Measurements from ENCODE around the gene ZNF839. TPM values are rescaled to one million over a fixed set of nuclear protein-coding genes. Genes with fewer than 3 reads are reported as not detected.

Gene ZNF839
- polyA plus RNA-seq, 3 donors, result 0.47 to 17.0 (median 1.7) TPM

DNA sequence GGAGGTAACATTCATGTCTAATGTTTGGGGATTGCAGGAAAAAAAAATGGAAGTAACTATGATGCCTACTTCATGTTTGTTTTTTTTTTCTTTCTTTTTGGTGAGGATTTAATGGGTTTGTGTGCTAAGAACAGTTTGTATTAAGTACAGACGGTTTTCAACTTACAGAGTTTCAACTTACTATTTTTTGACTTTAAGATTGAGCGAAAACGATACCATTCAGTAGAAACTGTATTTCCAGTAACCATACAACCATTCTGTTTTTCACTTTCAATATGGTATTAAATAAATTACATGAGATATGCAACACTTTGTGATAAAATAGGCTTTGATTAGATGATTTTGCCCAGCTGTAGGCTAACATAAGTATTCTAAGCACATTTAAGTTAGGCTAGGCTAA lies 53.6 kb downstream of the ZNF839 start:
- peaks cover 17 to 18% of the 10 kb centered on the region in 2 donors for H3K36me3 ChIP-seq (replicated peaks in 1 of 2; ENCODE audit: control insufficient read depth in 1 of 2, insufficient read depth in 2 of 2, low read length in 2 of 2)
- no peak overlapping the region for H3K4me2 ChIP-seq (replicated peaks; ENCODE audit: extremely low read depth, low read length, poor library complexity, severe bottlenecking)
- no peaks in the 10 kb centered on the region for H4K20me1 ChIP-seq (ENCODE audit: insufficient read depth, low read length)
- intact Hi-C loops (cut with micrococcal nuclease), result no loop called here
- peaks cover 36% of the 10 kb centered on the region for H3K4me1 Mint-ChIP-seq
- WGBS (ENCODE audit: insufficient coverage), result no CpG with 5 or more reads among the region's 3 CpGs
- no peak overlapping the region for H3K27ac ChIP-seq (ENCODE audit: low read depth in 1 of 2, low read length in 2 of 2)
- H3K4me1 ChIP-seq (ENCODE audit: control insufficient read depth in 1 of 2, insufficient read depth in 2 of 2, low read length in 2 of 2), result peaks cover 25 to 30% of the 10 kb centered on the region in 2 donors
- DNase-seq, result no peak
- no peak overlapping the region for H2AFZ ChIP-seq (ENCODE audit: insufficient read depth, low read depth, low read length, poor library complexity, severe bottlenecking)
- no peaks in the 10 kb centered on the region for H3K9me3 ChIP-seq (replicated peaks in 1 of 2; ENCODE audit: control insufficient read depth in 1 of 2, insufficient read depth in 1 of 2, low read length in 2 of 2)
- no peaks in the 10 kb centered on the region for H3K27me3 ChIP-seq (ENCODE audit: control insufficient read depth in 2 of 2, insufficient read depth in 2 of 2, low read length in 2 of 2)
- TF ChIP-seq, protein P1, sequence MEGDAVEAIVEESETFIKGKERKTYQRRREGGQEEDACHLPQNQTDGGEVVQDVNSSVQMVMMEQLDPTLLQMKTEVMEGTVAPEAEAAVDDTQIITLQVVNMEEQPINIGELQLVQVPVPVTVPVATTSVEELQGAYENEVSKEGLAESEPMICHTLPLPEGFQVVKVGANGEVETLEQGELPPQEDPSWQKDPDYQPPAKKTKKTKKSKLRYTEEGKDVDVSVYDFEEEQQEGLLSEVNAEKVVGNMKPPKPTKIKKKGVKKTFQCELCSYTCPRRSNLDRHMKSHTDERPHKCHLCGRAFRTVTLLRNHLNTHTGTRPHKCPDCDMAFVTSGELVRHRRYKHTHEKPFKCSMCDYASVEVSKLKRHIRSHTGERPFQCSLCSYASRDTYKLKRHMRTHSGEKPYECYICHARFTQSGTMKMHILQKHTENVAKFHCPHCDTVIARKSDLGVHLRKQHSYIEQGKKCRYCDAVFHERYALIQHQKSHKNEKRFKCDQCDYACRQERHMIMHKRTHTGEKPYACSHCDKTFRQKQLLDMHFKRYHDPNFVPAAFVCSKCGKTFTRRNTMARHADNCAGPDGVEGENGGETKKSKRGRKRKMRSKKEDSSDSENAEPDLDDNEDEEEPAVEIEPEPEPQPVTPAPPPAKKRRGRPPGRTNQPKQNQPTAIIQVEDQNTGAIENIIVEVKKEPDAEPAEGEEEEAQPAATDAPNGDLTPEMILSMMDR (IDR thresholded peaks at IDR 0.05), result no peak
- H3K4me3 Mint-ChIP-seq, result no peak overlapping the region
- no peak overlapping the region for H3K9ac ChIP-seq (ENCODE audit: insufficient read depth, low read length, poor library complexity, severe bottlenecking)
- H3K79me2 ChIP-seq (ENCODE audit: insufficient read depth, low read length), result peaks cover 23% of the 10 kb centered on the region
- H3K27me3 Mint-ChIP-seq (ENCODE audit: low read depth in 3 of 3), result no peaks in the 10 kb centered on the region
- no peak overlapping the region for H3K27ac Mint-ChIP-seq
- H3K9me3 Mint-ChIP-seq, result no peaks in the 10 kb centered on the region
- H3K4me3 ChIP-seq (replicated peaks in 1 of 3; ENCODE audit: low read depth in 2 of 3, low read length in 3 of 3), result no peak overlapping the region
- H3K36me3 Mint-ChIP-seq, result peaks cover 22 to 31% of the 10 kb centered on the region in 2 donors

GRCh38 chr14:102374264-102374663 lies 54.7 kb downstream of the ZNF839 start:
- no peak overlapping the region for H3K9ac ChIP-seq (ENCODE audit: insufficient read depth, low read length, poor library complexity, severe bottlenecking)
- H3K4me3 Mint-ChIP-seq, result no peak overlapping the region
- H4K20me1 ChIP-seq (ENCODE audit: insufficient read depth, low read length), result no peaks in the 10 kb centered on the region
- H3K9me3 Mint-ChIP-seq, result no peaks in the 10 kb centered on the region
- H3K36me3 ChIP-seq (replicated peaks in 1 of 2; ENCODE audit: control insufficient read depth in 1 of 2, insufficient read depth in 2 of 2, low read length in 2 of 2), result peaks cover 24 to 25% of the 10 kb centered on the region in 2 donors
- intact Hi-C loops (cut with micrococcal nuclease), result no loop called here
- WGBS (ENCODE audit: insufficient coverage), result 100% methylated on average over 1 of the region's 2 CpGs
- no peak overlapping the region for H2AFZ ChIP-seq (ENCODE audit: insufficient read depth, low read depth, low read length, poor library complexity, severe bottlenecking)
- H3K4me2 ChIP-seq (replicated peaks; ENCODE audit: extremely low read depth, low read length, poor library complexity, severe bottlenecking), result no peak overlapping the region
- H3K79me2 ChIP-seq (ENCODE audit: insufficient read depth, low read length), result peaks cover 11% of the 10 kb centered on the region
- no peaks in the 10 kb centered on the region for H3K9me3 ChIP-seq (replicated peaks in 1 of 2; ENCODE audit: control insufficient read depth in 1 of 2, insufficient read depth in 1 of 2, low read length in 2 of 2)
- no peaks in the 10 kb centered on the region for H3K27me3 ChIP-seq (ENCODE audit: control insufficient read depth in 2 of 2, insufficient read depth in 2 of 2, low read length in 2 of 2)
- TF ChIP-seq, protein P1 (IDR thresholded peaks at IDR 0.05), result no peak
- H3K36me3 Mint-ChIP-seq, result peaks cover 29 to 36% of the 10 kb centered on the region in 2 donors
- peaks cover 29% of the 10 kb centered on the region for H3K4me1 Mint-ChIP-seq
- H3K4me1 ChIP-seq (ENCODE audit: control insufficient read depth in 1 of 2, insufficient read depth in 2 of 2, low read length in 2 of 2), result peaks cover 22 to 26% of the 10 kb centered on the region in 2 donors
- H3K27me3 Mint-ChIP-seq (ENCODE audit: low read depth in 3 of 3), result no peaks in the 10 kb centered on the region
- no peak overlapping the region for H3K4me3 ChIP-seq (replicated peaks in 1 of 3; ENCODE audit: low read depth in 2 of 3, low read length in 3 of 3)
- H3K27ac Mint-ChIP-seq, result no peak overlapping the region
- no peak for DNase-seq
- H3K27ac ChIP-seq (ENCODE audit: low read depth in 1 of 2, low read length in 2 of 2), result no peak overlapping the region

All from CD14-positive monocyte (primary cell).